ENCODE measurements around the gene SBF2.

Gene SBF2

GRCh38 chr11:10032935-10033334, 261.1 kb downstream of the SBF2 start:
- no peaks in the 10 kb centered on the region for H3K9me3 ChIP-seq (replicated peaks; ENCODE audit: low read length)
- H3K4me3 ChIP-seq (ENCODE audit: low read length): no peak overlapping the region
- H3K4me2 ChIP-seq (ENCODE audit: low read length): peak overlapping the region; percentile 6

DNA sequence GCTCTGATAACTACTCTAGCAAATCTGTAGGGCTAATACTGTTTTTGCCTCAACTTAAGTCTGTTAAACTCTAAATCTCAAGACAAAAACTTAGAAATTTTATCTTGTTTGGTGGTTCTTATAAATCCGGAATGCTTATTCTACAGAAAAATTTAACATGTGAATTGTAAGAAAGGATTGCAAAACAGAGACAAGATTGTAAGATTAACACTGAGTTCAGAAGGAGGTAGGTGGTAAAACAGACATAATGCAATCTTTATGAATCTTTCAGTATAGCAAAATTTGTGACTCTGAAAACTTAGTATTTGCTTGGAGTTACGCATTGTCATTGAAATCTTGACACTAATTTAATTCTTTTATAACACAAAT, 263.9 kb downstream of the SBF2 start:
- no peaks in the 10 kb centered on the region for H3K36me3 ChIP-seq (ENCODE audit: insufficient read depth, low read length)
- no peak overlapping the region for H3K9ac ChIP-seq (ENCODE audit: low read depth, low read length)
- H3K27me3 ChIP-seq (ENCODE audit: control insufficient read depth, insufficient read depth, low read length): no peaks in the 10 kb centered on the region
- no peak overlapping the region for H3K4me3 ChIP-seq (ENCODE audit: low read length)
- H3K4me1 ChIP-seq (ENCODE audit: control insufficient read depth, insufficient read depth, low read length): peaks cover 28% of the 10 kb centered on the region
- H3K4me2 ChIP-seq (ENCODE audit: low read length): no peak overlapping the region
- H3K9me3 ChIP-seq (replicated peaks; ENCODE audit: low read length): no peaks in the 10 kb centered on the region

More at GRCh38 chr11:10032935-10033334, 261.1 kb downstream of the SBF2 start:
- no peaks in the 10 kb centered on the region for H3K27me3 ChIP-seq (ENCODE audit: control insufficient read depth, insufficient read depth, low read length)
- H3K36me3 ChIP-seq (ENCODE audit: insufficient read depth, low read length): no peaks in the 10 kb centered on the region
- H3K9ac ChIP-seq (ENCODE audit: low read depth, low read length): no peak overlapping the region
- peaks cover 16% of the 10 kb centered on the region for H3K4me1 ChIP-seq (ENCODE audit: control insufficient read depth, insufficient read depth, low read length)

DNA sequence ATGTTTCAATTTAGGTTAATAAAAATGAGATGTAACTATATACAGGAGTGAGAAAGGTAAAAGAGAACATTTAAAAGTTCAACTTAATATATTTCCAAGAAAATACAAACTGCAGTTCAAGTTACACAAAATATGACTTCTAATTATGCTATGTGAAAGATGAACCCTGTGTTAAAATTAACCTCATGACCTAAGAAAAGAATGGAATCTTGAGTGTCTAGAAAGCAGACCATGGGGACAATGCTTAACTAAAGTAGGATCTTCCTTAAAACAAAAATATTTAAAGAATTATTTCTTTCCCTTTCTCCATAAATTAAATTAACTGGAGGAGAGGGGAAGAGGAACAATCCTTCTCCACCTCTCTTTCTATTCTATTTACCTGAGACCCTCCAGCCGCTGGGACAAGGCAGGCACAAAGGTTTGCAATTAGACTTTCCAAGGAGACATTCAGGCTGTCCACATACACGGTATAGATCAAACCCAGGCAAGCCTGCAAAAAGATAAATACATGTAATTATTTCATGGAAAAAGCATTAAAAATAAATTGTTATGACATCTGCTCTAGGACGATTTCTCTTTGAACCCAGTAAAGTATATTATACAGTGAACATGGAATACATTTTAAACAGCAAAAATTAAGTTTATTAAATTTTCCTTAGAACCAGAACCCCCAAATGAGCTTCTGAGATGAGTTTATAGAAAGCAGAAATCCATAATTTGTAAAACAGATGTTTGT, 264.5 kb downstream of the SBF2 start:
- Histone ChIP-seq H3K4me2 (ENCODE audit: low read length) (no peak overlapping the region), H3K4me3 (ENCODE audit: low read length) (no peak overlapping the region), H3K9me3 (replicated peaks; ENCODE audit: low read length) (no peaks in the 10 kb centered on the region), H3K36me3 (ENCODE audit: insufficient read depth, low read length) (no peaks in the 10 kb centered on the region), H3K27me3 (ENCODE audit: control insufficient read depth, insufficient read depth, low read length) (no peaks in the 10 kb centered on the region), H3K9ac (ENCODE audit: low read depth, low read length) (no peak overlapping the region), H3K4me1 (ENCODE audit: control insufficient read depth, insufficient read depth, low read length) (peaks cover 28% of the 10 kb centered on the region)

DNA sequence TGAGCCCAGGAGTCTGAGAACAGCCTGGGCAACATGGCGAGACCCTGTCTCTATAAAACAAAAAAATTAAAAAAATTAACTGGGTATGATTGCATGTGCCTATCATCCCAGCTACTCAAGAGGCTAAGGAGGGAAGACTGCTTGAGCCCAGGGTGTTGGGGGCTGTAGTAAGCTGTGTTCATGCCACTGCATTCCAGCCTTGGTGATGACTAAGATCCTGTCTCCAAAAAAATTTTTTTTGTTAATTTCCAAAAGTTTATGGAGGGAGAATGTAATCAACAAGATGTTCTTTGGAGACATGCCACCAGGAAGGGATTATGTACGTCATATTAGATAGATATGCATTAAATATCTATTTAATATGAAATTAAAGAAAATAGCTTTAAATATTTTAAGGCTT, 267.5 kb downstream of the SBF2 start:
- peaks cover 24% of the 10 kb centered on the region for H3K4me1 ChIP-seq (ENCODE audit: control insufficient read depth, insufficient read depth, low read length)
- H3K4me2 ChIP-seq (ENCODE audit: low read length): no peak overlapping the region
- no peaks in the 10 kb centered on the region for H3K36me3 ChIP-seq (ENCODE audit: insufficient read depth, low read length)
- no peaks in the 10 kb centered on the region for H3K9me3 ChIP-seq (replicated peaks; ENCODE audit: low read length)
- no peaks in the 10 kb centered on the region for H3K27me3 ChIP-seq (ENCODE audit: control insufficient read depth, insufficient read depth, low read length)
- H3K4me3 ChIP-seq (ENCODE audit: low read length): no peak overlapping the region
- no peak overlapping the region for H3K9ac ChIP-seq (ENCODE audit: low read depth, low read length)

DNA sequence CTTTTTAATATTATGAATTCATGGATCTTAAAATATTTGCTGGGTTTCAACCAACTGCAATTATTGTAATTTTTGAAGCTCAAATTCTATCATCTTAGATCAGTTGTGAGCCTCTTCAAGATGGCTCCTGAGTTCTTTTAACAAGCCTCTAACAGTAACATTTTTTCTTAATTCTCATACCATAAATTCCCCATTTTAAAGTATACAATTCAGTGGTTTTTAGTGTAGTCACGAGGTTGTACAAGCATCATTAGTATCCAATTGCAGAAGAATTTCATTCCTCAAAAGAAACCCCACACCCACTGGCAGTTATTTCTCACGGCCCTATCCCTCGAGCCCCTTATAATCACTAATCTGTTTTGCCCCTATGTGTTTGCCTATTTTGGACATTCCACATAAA, 270.8 kb downstream of the SBF2 start:
- no peaks in the 10 kb centered on the region for H3K9me3 ChIP-seq (replicated peaks; ENCODE audit: low read length)
- H3K9ac ChIP-seq (ENCODE audit: low read depth, low read length): no peak overlapping the region
- no peak overlapping the region for H3K4me3 ChIP-seq (ENCODE audit: low read length)
- H3K4me2 ChIP-seq (ENCODE audit: low read length): no peak overlapping the region
- no peaks in the 10 kb centered on the region for H3K27me3 ChIP-seq (ENCODE audit: control insufficient read depth, insufficient read depth, low read length)
- H3K4me1 ChIP-seq (ENCODE audit: control insufficient read depth, insufficient read depth, low read length): peaks cover 24% of the 10 kb centered on the region
- H3K36me3 ChIP-seq (ENCODE audit: insufficient read depth, low read length): no peaks in the 10 kb centered on the region

DNA sequence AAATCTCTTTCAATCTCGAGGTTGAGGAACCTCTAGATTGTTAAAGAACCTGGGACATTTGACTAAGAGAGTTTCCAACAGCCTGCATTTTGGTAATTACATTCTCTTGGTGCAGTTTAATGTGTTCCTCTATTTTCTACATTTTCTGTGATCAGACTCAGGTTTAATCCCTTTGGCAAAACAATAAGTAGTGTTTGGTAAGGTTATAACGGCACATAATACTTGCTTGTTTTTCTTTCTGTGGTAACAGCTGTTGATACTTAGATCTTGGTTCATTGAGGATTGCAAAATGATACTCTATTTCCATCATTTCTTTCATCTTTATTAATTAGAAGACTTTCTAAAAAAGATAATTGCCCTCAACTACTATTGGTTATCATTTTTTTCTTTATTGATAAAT, 271.3 kb downstream of the SBF2 start:
- no peaks in the 10 kb centered on the region for H3K9me3 ChIP-seq (replicated peaks; ENCODE audit: low read length)
- H3K27me3 ChIP-seq (ENCODE audit: control insufficient read depth, insufficient read depth, low read length): no peaks in the 10 kb centered on the region
- H3K36me3 ChIP-seq (ENCODE audit: insufficient read depth, low read length): no peaks in the 10 kb centered on the region
- no peak overlapping the region for H3K4me3 ChIP-seq (ENCODE audit: low read length)
- no peak overlapping the region for H3K9ac ChIP-seq (ENCODE audit: low read depth, low read length)
- H3K4me2 ChIP-seq (ENCODE audit: low read length): no peak overlapping the region
- H3K4me1 ChIP-seq (ENCODE audit: control insufficient read depth, insufficient read depth, low read length): peaks cover 24% of the 10 kb centered on the region

- no peak overlapping the region for H3K4me2 ChIP-seq (ENCODE audit: low read length)
- H3K27me3 ChIP-seq (ENCODE audit: control insufficient read depth, insufficient read depth, low read length): no peaks in the 10 kb centered on the region
- H3K36me3 ChIP-seq (ENCODE audit: insufficient read depth, low read length): no peaks in the 10 kb centered on the region
- H3K9ac ChIP-seq (ENCODE audit: low read depth, low read length): no peak overlapping the region
- H3K4me3 ChIP-seq (ENCODE audit: low read length): no peak overlapping the region
- H3K9me3 ChIP-seq (replicated peaks; ENCODE audit: low read length): no peaks in the 10 kb centered on the region
- peaks cover 19% of the 10 kb centered on the region for H3K4me1 ChIP-seq (ENCODE audit: control insufficient read depth, insufficient read depth, low read length)
These were observed 272.5 kb downstream of the SBF2 start for GRCh38 chr11:10021563-10021962.

- peaks cover 12% of the 10 kb centered on the region for H3K4me1 ChIP-seq (ENCODE audit: control insufficient read depth, insufficient read depth, low read length)
- H3K4me2 ChIP-seq (ENCODE audit: low read length): no peak overlapping the region
- H3K36me3 ChIP-seq (ENCODE audit: insufficient read depth, low read length): no peaks in the 10 kb centered on the region
- H3K9ac ChIP-seq (ENCODE audit: low read depth, low read length): no peak overlapping the region
- H3K27me3 ChIP-seq (ENCODE audit: control insufficient read depth, insufficient read depth, low read length): no peaks in the 10 kb centered on the region
- no peak overlapping the region for H3K4me3 ChIP-seq (ENCODE audit: low read length)
- no peaks in the 10 kb centered on the region for H3K9me3 ChIP-seq (replicated peaks; ENCODE audit: low read length)
These were observed 273.9 kb downstream of the SBF2 start for GRCh38 chr11:10019906-10020682.

DNA sequence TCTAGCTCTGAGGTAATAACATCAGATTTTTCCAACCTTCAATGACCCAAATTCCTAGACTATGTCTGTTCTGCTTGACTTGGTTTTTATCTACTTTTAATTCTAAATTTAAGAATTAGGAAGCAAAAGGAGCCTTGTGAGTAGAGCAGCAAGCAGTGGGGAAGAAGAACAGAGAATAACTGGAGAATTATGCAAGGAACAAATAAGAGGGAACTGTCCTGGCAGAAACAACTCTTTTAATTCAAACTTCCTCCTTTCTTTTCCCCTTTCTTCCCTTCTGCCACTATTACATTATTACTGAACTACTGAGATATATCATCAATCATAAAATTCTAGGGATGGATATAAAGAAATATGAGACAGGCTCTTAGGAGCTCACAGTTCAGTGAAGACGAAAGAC, 276.1 kb downstream of the SBF2 start:
- H3K36me3 ChIP-seq (ENCODE audit: insufficient read depth, low read length): no peaks in the 10 kb centered on the region
- H3K9me3 ChIP-seq (replicated peaks; ENCODE audit: low read length): no peaks in the 10 kb centered on the region
- H3K27me3 ChIP-seq (ENCODE audit: control insufficient read depth, insufficient read depth, low read length): no peaks in the 10 kb centered on the region
- H3K4me1 ChIP-seq (ENCODE audit: control insufficient read depth, insufficient read depth, low read length): peaks cover 6% of the 10 kb centered on the region
- no peak overlapping the region for H3K4me3 ChIP-seq (ENCODE audit: low read length)
- H3K9ac ChIP-seq (ENCODE audit: low read depth, low read length): no peak overlapping the region
- no peak overlapping the region for H3K4me2 ChIP-seq (ENCODE audit: low read length)

DNA sequence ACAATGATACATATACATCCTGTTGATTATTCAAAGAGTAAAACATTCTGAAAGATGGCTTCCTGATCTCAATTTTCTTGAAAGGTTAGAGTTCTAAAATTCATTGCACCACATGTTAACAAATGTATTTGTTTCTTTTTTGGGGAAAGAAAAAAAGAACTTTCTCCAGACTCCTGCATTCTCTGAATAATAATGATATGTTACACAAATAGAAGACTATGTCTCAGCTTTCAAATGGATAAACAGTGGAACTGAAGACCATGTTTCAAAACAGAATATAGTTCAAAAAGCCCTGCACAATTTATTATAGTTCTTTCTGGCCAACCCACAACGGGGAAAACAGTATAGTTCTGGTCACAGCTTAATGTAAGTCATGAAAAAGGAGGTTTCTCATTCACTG, 277.0 kb downstream of the SBF2 start:
- H3K9me3 ChIP-seq (replicated peaks; ENCODE audit: low read length): peaks cover 5% of the 10 kb centered on the region
- no peaks in the 10 kb centered on the region for H3K4me1 ChIP-seq (ENCODE audit: control insufficient read depth, insufficient read depth, low read length)
- no peaks in the 10 kb centered on the region for H3K36me3 ChIP-seq (ENCODE audit: insufficient read depth, low read length)
- H3K4me3 ChIP-seq (ENCODE audit: low read length): no peak overlapping the region
- no peak overlapping the region for H3K9ac ChIP-seq (ENCODE audit: low read depth, low read length)
- no peaks in the 10 kb centered on the region for H3K27me3 ChIP-seq (ENCODE audit: control insufficient read depth, insufficient read depth, low read length)
- no peak overlapping the region for H3K4me2 ChIP-seq (ENCODE audit: low read length)

DNA sequence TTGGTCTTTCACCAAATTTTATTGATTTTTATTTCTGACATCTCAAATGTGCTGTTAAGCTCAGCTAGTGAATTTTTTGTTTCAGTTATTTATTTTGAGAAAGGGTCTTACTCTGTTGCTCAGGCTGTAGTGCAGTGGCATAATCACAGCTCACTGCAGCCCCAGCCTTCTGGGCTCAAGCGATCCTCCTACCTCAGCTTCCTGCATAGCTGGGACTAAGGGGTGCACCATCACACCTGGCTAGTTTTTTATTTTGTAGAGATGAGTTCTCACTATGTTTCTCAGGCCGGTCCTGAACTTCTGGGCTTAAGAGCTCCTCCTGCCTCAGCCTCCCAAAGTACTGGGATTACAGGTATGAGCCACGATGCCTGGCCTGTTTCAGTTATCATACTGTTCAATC, 282.0 kb downstream of the SBF2 start:
- H3K9me3 ChIP-seq (replicated peaks; ENCODE audit: low read length): peaks cover 9% of the 10 kb centered on the region
- no peaks in the 10 kb centered on the region for H3K36me3 ChIP-seq (ENCODE audit: insufficient read depth, low read length)
- no peak overlapping the region for H3K9ac ChIP-seq (ENCODE audit: low read depth, low read length)
- H3K27me3 ChIP-seq (ENCODE audit: control insufficient read depth, insufficient read depth, low read length): no peaks in the 10 kb centered on the region
- H3K4me1 ChIP-seq (ENCODE audit: control insufficient read depth, insufficient read depth, low read length): no peaks in the 10 kb centered on the region
- no peak overlapping the region for H3K4me2 ChIP-seq (ENCODE audit: low read length)
- H3K4me3 ChIP-seq (ENCODE audit: low read length): no peak overlapping the region
